Tibial nerve (tissue), 4 donors: ENCODE results near the gene IL36G. TPM values are rescaled to one million over a fixed set of nuclear protein-coding genes. Genes with fewer than 3 reads are reported as not detected.

Source experiments
- DNase-seq, 2 donors: peaks; one replicate each; pipeline ENCODE4 v3.0.0-alpha.2; 2019; ENCODE audit warnings: low spot score in 2 of 2
- H3K27ac ChIP-seq, 4 donors: fragments of 200-600 bp; sonication (generic) in 3 of 4; one replicate each; pipeline ENCODE4 v1.5.1; 2017 to 2019; ENCODE audit warnings: mild to moderate bottlenecking in 1 of 4
- H3K27me3 ChIP-seq, 2 donors: fragments of 200-600 bp; sonication (generic) in 1 of 2; one replicate each; pipeline versions ENCODE4 v1.5.1 to v1.6.0; 2017 to 2019
- H3K36me3 ChIP-seq, 3 donors: fragments of 200-600 bp; sonication (generic); one replicate each; pipeline ENCODE4 v1.5.1; 2018 to 2019
- H3K4me1 ChIP-seq, 4 donors: fragments of 200-600 bp; sonication (generic) in 3 of 4; one replicate each; pipeline ENCODE4 v1.5.1; 2017 to 2019
- H3K4me3 ChIP-seq, 4 donors: fragments of 200-600 bp; sonication (generic) in 3 of 4; one replicate each; pipeline ENCODE4 v1.5.1; 2017 to 2019; ENCODE audit warnings: mild to moderate bottlenecking in 1 of 4, moderate library complexity in 1 of 4
- H3K9me3 ChIP-seq, 4 donors: fragments of 200-600 bp; sonication (generic) in 3 of 4; one replicate each; pipeline ENCODE4 v1.5.1; 2017 to 2019
- CTCF ChIP-seq, 5 experiments: fragments of 200-600 bp in 3 of 5; fragments of 450-650 bp in 2 of 5; sonication (generic) in 3 of 5; IDR thresholded peaks; one replicate each; pipeline ENCODE4 v1.5.1; 2016 to 2019; ENCODE audit warnings: antibody characterized with exemption in 5 of 5, mild to moderate bottlenecking in 3 of 5, moderate library complexity in 2 of 5
- EP300 ChIP-seq, 2 donors: sonication (generic); formaldehyde crosslinking; IDR thresholded peaks; one replicate each; pipeline ENCODE4 v1.6.1; 2017; ENCODE audit warnings: antibody characterized with exemption in 2 of 2, mild to moderate bottlenecking in 1 of 2
- POLR2A ChIP-seq, 2 donors: fragments of 450-650 bp; IDR thresholded peaks; one replicate each; pipeline ENCODE4 v1.6.1; 2017; ENCODE audit warnings: antibody characterized with exemption in 2 of 2, mild to moderate bottlenecking in 2 of 2, moderate library complexity in 2 of 2
- WGBS, 2 donors: methylation state at CpG; one replicate each; pipeline ENCODE4 v1.1.5; 2018; 5-methylcytosine and 5-hydroxymethylcytosine counted together
- total RNA-seq, 4 donors: library from RNA; depleted of rRNA; stranded (reverse); fragments of >200 nt; gene quantifications; one replicate each; pipeline ENCODE4 v1.1.0, GENCODE V29; 2016

The IL36G gene
- total RNA-seq, 4 donors from 2014 or later: not detected

GRCh38 chr2:113014067-113014466 lies 36.3 kb downstream of the IL36G start:
- Histone ChIP-seq H3K36me3 (no peaks in the 10 kb centered on the region), H3K4me1 (no peaks in the 10 kb centered on the region), H3K9me3 (no peaks in the 10 kb centered on the region), H3K27ac (no peak overlapping the region), H3K4me3 (no peak overlapping the region), H3K27me3 (no peaks in the 10 kb centered on the region)
- TF ChIP-seq CTCF (IDR thresholded peaks at IDR 0.05) (no peak), POLR2A (IDR thresholded peaks at IDR 0.05) (no peak), EP300 (IDR thresholded peaks at IDR 0.05) (no peak)
- no peak for DNase-seq
- WGBS, 2 donors: 89 to 94% methylated on average over 2 of the region's 2 CpGs

GRCh38 chr2:113015042-113015441 lies 37.2 kb downstream of the IL36G start:
- Histone ChIP-seq H3K4me1 (no peaks in the 10 kb centered on the region), H3K36me3 (no peaks in the 10 kb centered on the region), H3K9me3 (no peaks in the 10 kb centered on the region), H3K27ac (no peak overlapping the region), H3K27me3 (no peaks in the 10 kb centered on the region), H3K4me3 (no peak overlapping the region)
- DNase-seq: no peak
- WGBS, 2 donors: 67 to 82% methylated on average over 1 of the region's 1 CpG
- TF ChIP-seq POLR2A (IDR thresholded peaks at IDR 0.05): no peak
- TF ChIP-seq EP300 (IDR thresholded peaks at IDR 0.05): no peak

GRCh38 chr2:113015655-113016054 lies 37.8 kb downstream of the IL36G start:
- 79% methylated on average over 2 of the region's 2 CpGs for WGBS, 2 donors
- Histone ChIP-seq H3K36me3 (no peaks in the 10 kb centered on the region), H3K27ac (no peak overlapping the region), H3K4me3 (no peak overlapping the region), H3K9me3 (no peaks in the 10 kb centered on the region), H3K27me3 (no peaks in the 10 kb centered on the region), H3K4me1 (no peaks in the 10 kb centered on the region)
- no peak for DNase-seq
- no peak for TF ChIP-seq EP300 (IDR thresholded peaks at IDR 0.05)
- TF ChIP-seq CTCF (IDR thresholded peaks at IDR 0.05): no peak
- TF ChIP-seq POLR2A (IDR thresholded peaks at IDR 0.05): no peak

- H3K27ac ChIP-seq: no peak overlapping the region
- DNase-seq: no peak
- no peaks in the 10 kb centered on the region for H3K4me1 ChIP-seq
- H3K27me3 ChIP-seq: no peaks in the 10 kb centered on the region
- 80 to 83% methylated on average over 3 of the region's 3 CpGs for WGBS, 2 donors
- no peak overlapping the region for H3K4me3 ChIP-seq
- H3K9me3 ChIP-seq: no peaks in the 10 kb centered on the region
- no peak for TF ChIP-seq POLR2A (IDR thresholded peaks at IDR 0.05)
- TF ChIP-seq CTCF (IDR thresholded peaks at IDR 0.05): no peak
- H3K36me3 ChIP-seq: no peaks in the 10 kb centered on the region
These were observed 40.7 kb downstream of the IL36G start for GRCh38 chr2:113018509-113018908.

- Histone ChIP-seq H3K4me1 (no peaks in the 10 kb centered on the region), H3K27ac (no peak overlapping the region), H3K27me3 (no peaks in the 10 kb centered on the region), H3K4me3 (no peak overlapping the region), H3K36me3 (no peaks in the 10 kb centered on the region), H3K9me3 (no peaks in the 10 kb centered on the region)
- no peak for TF ChIP-seq CTCF (IDR thresholded peaks at IDR 0.05)
- no peak for TF ChIP-seq POLR2A (IDR thresholded peaks at IDR 0.05)
- no peak for TF ChIP-seq EP300 (IDR thresholded peaks at IDR 0.05)
- WGBS, 2 donors: 53 to 79% methylated on average over 4 of the region's 4 CpGs
- DNase-seq: no peak
These were observed 43.5 kb downstream of the IL36G start for GRCh38 chr2:113021312-113021711.

GRCh38 chr2:113024764-113025163 lies 47.0 kb downstream of the IL36G start:
- H3K27ac ChIP-seq: no peak overlapping the region
- H3K9me3 ChIP-seq: no peaks in the 10 kb centered on the region
- WGBS, 2 donors: 90 to 94% methylated on average over 2 of the region's 2 CpGs
- H3K36me3 ChIP-seq: no peaks in the 10 kb centered on the region
- H3K4me1 ChIP-seq: no peaks in the 10 kb centered on the region
- H3K4me3 ChIP-seq: no peak overlapping the region
- no peaks in the 10 kb centered on the region for H3K27me3 ChIP-seq
- no peak for TF ChIP-seq POLR2A (IDR thresholded peaks at IDR 0.05)
- TF ChIP-seq EP300 (IDR thresholded peaks at IDR 0.05): no peak
- no peak for TF ChIP-seq CTCF (IDR thresholded peaks at IDR 0.05)
- DNase-seq: no peak
